ENCODE data around the gene PPP2R2C.

The PPP2R2C gene

DNA sequence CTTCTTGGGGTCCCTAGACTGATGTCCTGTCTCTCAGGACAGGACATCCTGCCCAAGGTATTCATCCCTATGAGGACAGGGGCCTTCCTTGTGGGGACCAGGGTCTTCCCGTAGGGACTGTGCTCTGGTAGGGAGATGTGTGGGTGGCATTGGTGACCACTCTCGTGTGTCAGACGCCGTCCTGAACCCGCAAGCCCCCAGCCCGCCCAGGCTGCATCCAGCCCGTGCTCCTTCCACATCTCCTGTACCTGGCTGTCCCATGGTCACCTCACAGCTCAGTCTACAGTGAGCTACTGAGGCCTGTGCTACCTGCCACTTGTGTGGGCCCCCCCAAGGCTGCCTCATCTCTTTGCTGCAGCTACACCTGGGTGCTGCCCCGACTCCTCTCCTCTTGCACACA lies 178.8 kb downstream of the PPP2R2C start:
- Histone ChIP-seq H3K36me3 (ENCODE audit: control insufficient read depth in 1 of 2, insufficient read depth in 2 of 2, low read length in 2 of 2) (peaks cover 11 to 71% of the 10 kb centered on the region in 2 donors), H3K4me1 (ENCODE audit: control insufficient read depth in 1 of 2, insufficient read depth in 2 of 2, low read length in 2 of 2) (no peaks in the 10 kb centered on the region)

DNA sequence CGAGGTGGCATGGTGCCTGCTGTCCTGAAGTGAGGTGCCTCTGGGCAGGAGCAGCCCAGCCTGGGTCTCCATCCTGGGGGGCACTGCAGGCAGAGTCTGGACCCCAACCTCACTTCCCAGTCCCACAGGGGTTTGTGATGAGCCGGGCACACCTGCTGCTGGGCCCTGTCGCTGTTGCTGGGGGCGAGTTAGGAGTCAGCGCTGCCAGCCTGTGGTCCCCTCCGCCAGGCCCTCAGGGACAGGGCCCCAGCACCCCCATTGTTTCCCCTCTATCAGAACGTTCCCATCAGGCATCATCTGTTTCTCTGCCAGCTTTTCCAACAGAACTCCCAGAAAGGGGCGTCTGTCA lies 179.3 kb downstream of the PPP2R2C start:
- Histone ChIP-seq H3K9me3 (ENCODE audit: control insufficient read depth in 1 of 2, low read length in 2 of 2) (no peaks in the 10 kb centered on the region), H3K27me3 (ENCODE audit: control insufficient read depth in 1 of 2, insufficient read depth in 2 of 2, low read length in 2 of 2) (no peaks in the 10 kb centered on the region), H3K36me3 (ENCODE audit: control insufficient read depth in 1 of 2, insufficient read depth in 2 of 2, low read length in 2 of 2) (peaks cover 11 to 76% of the 10 kb centered on the region in 2 donors), H3K4me1 (ENCODE audit: control insufficient read depth in 1 of 2, insufficient read depth in 2 of 2, low read length in 2 of 2) (no peaks in the 10 kb centered on the region), H3K27ac (ENCODE audit: low read depth, low read length) (no peak overlapping the region), H3K4me3 (ENCODE audit: low read depth in 1 of 2, low read length in 2 of 2) (no peak overlapping the region), H3K9ac (ENCODE audit: low read depth in 1 of 2, low read length in 2 of 2) (no peak overlapping the region)

More for the DNA sequence above, 178.8 kb downstream of the PPP2R2C start:
- no peak overlapping the region for H3K4me3 ChIP-seq (ENCODE audit: low read depth in 1 of 2, low read length in 2 of 2)
- H3K27ac ChIP-seq (ENCODE audit: low read depth, low read length), result no peak overlapping the region
- H3K27me3 ChIP-seq (ENCODE audit: control insufficient read depth in 1 of 2, insufficient read depth in 2 of 2, low read length in 2 of 2), result no peaks in the 10 kb centered on the region
- no peak overlapping the region for H3K9ac ChIP-seq (ENCODE audit: low read depth in 1 of 2, low read length in 2 of 2)
- H3K9me3 ChIP-seq (ENCODE audit: control insufficient read depth in 1 of 2, low read length in 2 of 2), result no peaks in the 10 kb centered on the region

DNA sequence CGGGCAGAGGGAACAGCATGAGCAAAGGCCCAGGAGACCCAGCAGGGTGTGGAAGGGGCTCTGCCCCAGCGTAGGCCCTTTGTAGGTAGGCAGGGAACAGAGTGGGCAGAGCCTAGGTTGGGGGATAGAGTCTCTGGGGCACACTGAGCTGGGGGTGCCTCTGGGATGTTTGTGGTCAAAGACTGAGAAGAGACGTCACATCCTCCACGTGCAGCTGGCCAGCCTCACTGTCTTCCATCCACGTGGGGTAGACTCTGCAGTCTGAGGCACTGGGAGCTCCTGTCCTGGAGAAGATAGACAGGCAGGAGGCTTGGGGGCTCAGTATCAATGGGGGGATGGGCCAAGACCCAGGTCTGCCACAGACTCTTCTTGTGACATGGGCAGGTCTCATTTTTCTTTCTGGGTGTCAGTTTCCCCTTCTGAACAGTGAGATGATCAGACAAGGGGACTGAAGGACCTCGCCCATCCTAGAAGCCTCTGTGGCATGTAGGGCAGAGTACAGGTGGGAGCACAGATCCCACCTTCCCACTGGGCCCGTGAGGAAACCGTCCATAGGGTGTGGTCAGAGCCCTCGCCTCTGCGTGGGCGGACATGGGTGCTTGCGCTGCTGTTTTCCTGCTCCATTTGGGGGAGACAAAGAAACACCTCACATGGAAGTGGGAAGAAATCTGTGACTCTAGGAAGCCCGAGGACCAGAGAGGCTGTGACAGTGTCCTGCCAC lies 179.9 kb downstream of the PPP2R2C start:
- Histone ChIP-seq H3K4me3 (ENCODE audit: low read depth in 1 of 2, low read length in 2 of 2) (no peak overlapping the region), H3K36me3 (ENCODE audit: control insufficient read depth in 1 of 2, insufficient read depth in 2 of 2, low read length in 2 of 2) (peaks cover 12 to 76% of the 10 kb centered on the region in 2 donors), H3K27ac (ENCODE audit: low read depth, low read length) (no peak overlapping the region), H3K9me3 (ENCODE audit: control insufficient read depth in 1 of 2, low read length in 2 of 2) (no peaks in the 10 kb centered on the region), H3K4me1 (ENCODE audit: control insufficient read depth in 1 of 2, insufficient read depth in 2 of 2, low read length in 2 of 2) (no peaks in the 10 kb centered on the region), H3K9ac (ENCODE audit: low read depth in 1 of 2, low read length in 2 of 2) (no peak overlapping the region), H3K27me3 (ENCODE audit: control insufficient read depth in 1 of 2, insufficient read depth in 2 of 2, low read length in 2 of 2) (no peaks in the 10 kb centered on the region)

DNA sequence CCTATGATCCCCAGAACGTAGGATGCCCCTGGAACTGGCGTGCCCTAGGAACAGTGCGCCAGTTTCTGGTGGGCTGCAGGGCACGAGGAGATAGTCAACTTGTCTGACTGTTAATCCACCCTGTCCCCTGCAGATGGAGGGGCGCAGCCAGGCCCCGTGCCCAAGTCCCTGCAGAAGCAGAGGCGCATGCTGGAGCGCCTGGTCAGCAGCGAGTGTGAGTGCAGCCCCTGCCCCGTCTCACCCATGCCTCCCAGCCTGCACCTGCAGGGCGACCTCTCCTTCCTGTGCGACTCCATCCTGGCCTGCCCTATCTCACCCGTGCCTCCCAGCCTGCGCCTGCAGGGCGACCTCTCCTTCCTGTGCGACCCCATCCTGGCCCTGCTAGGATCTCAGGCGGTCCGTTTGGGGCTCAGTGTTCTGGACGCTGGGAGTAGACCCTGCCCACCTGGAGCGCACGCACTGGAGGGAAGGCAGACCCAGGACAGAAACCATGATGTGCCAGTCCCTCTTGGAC lies 180.6 kb downstream of the PPP2R2C start:
- H3K27me3 ChIP-seq (ENCODE audit: control insufficient read depth in 1 of 2, insufficient read depth in 2 of 2, low read length in 2 of 2), result no peaks in the 10 kb centered on the region
- H3K9ac ChIP-seq (ENCODE audit: low read depth in 1 of 2, low read length in 2 of 2), result no peak overlapping the region
- H3K36me3 ChIP-seq (ENCODE audit: control insufficient read depth in 1 of 2, insufficient read depth in 2 of 2, low read length in 2 of 2), result peaks cover 16 to 82% of the 10 kb centered on the region in 2 donors

DNA sequence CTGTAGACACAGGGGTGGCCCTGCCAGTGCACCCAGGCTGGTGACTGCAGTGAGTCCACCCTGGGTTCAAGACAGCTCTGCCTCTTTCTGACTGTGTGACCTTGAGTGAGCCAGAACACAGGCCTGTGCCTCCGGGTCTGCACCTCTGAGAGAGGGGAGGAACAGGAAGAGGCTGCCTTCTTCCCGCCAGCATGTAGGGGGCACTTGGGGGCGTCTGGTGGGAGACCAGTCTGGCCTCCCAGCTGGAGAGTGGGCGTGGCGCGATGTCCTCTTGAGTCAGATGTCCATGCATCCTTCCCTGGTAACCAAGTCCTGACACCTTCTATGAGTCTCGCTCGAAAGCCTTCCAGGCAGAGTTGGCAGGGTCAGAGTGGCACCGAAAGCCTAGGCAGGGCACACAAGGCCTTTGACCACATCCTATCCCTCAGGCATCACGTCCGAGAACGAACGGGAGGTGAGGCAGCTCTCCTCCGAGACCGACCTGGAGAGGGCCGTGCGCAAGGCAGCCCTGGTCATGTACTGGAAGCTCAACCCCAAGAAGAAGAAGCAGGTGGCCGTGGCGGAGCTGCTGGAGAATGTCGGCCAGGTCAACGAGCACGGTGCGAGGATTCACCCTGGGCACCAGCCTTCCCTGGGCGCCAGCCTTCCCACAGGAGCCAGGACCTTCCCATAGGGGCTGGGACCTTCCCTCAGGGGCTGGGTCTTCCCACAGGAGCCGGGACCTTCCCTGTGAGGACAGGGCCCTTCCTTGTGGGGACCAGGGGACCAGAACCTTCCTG lies 181.5 kb downstream of the PPP2R2C start:
- no peak overlapping the region for H3K27ac ChIP-seq (ENCODE audit: low read depth, low read length)
- no peak overlapping the region for H3K9ac ChIP-seq (ENCODE audit: low read depth in 1 of 2, low read length in 2 of 2)
- H3K9me3 ChIP-seq (ENCODE audit: control insufficient read depth in 1 of 2, low read length in 2 of 2), result no peaks in the 10 kb centered on the region
- no peak overlapping the region for H3K4me3 ChIP-seq (ENCODE audit: low read depth in 1 of 2, low read length in 2 of 2)
- no peaks in the 10 kb centered on the region for H3K4me1 ChIP-seq (ENCODE audit: control insufficient read depth in 1 of 2, insufficient read depth in 2 of 2, low read length in 2 of 2)
- H3K27me3 ChIP-seq (ENCODE audit: control insufficient read depth in 1 of 2, insufficient read depth in 2 of 2, low read length in 2 of 2), result no peaks in the 10 kb centered on the region
- peaks cover 16 to 81% of the 10 kb centered on the region in 2 donors for H3K36me3 ChIP-seq (ENCODE audit: control insufficient read depth in 1 of 2, insufficient read depth in 2 of 2, low read length in 2 of 2)

More for the DNA sequence above, 180.6 kb downstream of the PPP2R2C start:
- H3K27ac ChIP-seq (ENCODE audit: low read depth, low read length), result no peak overlapping the region
- no peaks in the 10 kb centered on the region for H3K9me3 ChIP-seq (ENCODE audit: control insufficient read depth in 1 of 2, low read length in 2 of 2)
- H3K4me1 ChIP-seq (ENCODE audit: control insufficient read depth in 1 of 2, insufficient read depth in 2 of 2, low read length in 2 of 2), result no peaks in the 10 kb centered on the region
- no peak overlapping the region for H3K4me3 ChIP-seq (ENCODE audit: low read depth in 1 of 2, low read length in 2 of 2)

DNA sequence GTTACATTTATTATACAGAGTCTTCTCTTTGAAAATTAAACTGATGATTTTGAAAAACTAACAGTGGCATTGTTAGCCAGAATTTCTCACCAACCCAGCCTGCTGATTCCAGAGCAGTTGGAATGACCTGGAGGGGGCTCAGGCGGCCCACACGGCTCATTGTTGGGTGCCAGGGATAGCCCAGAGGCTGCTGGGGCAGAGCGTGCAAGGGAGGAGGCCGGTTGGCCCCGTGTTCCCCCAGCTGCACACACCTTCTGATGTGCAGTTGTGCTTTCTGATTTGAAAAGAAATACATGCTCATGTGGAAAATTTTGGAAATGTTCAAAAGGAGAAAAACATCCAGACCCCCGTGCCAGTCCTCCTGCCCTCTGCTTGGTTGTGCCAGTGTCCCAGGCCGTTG lies 182.2 kb downstream of the PPP2R2C start:
- Histone ChIP-seq H3K4me1 (ENCODE audit: control insufficient read depth in 1 of 2, insufficient read depth in 2 of 2, low read length in 2 of 2) (no peaks in the 10 kb centered on the region), H3K36me3 (ENCODE audit: control insufficient read depth in 1 of 2, insufficient read depth in 2 of 2, low read length in 2 of 2) (peaks cover 13 to 78% of the 10 kb centered on the region in 2 donors), H3K9me3 (ENCODE audit: control insufficient read depth in 1 of 2, low read length in 2 of 2) (no peaks in the 10 kb centered on the region), H3K9ac (ENCODE audit: low read depth in 1 of 2, low read length in 2 of 2) (no peak overlapping the region), H3K4me3 (ENCODE audit: low read depth in 1 of 2, low read length in 2 of 2) (no peak overlapping the region), H3K27ac (ENCODE audit: low read depth, low read length) (no peak overlapping the region), H3K27me3 (ENCODE audit: control insufficient read depth in 1 of 2, insufficient read depth in 2 of 2, low read length in 2 of 2) (no peaks in the 10 kb centered on the region)

DNA sequence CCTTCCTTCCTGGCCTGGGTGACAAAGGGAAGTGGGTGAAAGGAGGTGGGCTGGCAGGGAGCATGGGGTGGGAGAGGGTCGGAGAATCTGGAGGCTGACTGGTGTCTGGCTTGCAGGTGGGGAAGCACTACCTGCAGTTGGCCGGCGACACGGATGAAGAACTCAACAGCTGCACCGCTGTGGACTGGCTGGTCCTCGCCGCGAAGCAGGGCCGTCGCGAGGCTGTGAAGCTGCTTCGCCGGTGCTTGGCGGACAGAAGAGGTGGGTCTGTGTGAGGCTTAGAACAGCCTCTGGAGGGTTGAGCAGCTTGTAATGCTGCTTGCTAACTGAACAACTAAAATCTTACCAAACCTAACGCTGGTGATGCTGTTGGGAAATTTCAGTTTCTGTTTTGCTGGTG lies 183.5 kb downstream of the PPP2R2C start:
- Histone ChIP-seq H3K4me3 (ENCODE audit: low read depth in 1 of 2, low read length in 2 of 2) (no peak overlapping the region), H3K4me1 (ENCODE audit: control insufficient read depth in 1 of 2, insufficient read depth in 2 of 2, low read length in 2 of 2) (no peaks in the 10 kb centered on the region), H3K27me3 (ENCODE audit: control insufficient read depth in 1 of 2, insufficient read depth in 2 of 2, low read length in 2 of 2) (no peaks in the 10 kb centered on the region), H3K36me3 (ENCODE audit: control insufficient read depth in 1 of 2, insufficient read depth in 2 of 2, low read length in 2 of 2) (peaks cover 13 to 66% of the 10 kb centered on the region in 2 donors), H3K9me3 (ENCODE audit: control insufficient read depth in 1 of 2, low read length in 2 of 2) (no peaks in the 10 kb centered on the region), H3K27ac (ENCODE audit: low read depth, low read length) (no peak overlapping the region), H3K9ac (ENCODE audit: low read depth in 1 of 2, low read length in 2 of 2) (no peak overlapping the region)

DNA sequence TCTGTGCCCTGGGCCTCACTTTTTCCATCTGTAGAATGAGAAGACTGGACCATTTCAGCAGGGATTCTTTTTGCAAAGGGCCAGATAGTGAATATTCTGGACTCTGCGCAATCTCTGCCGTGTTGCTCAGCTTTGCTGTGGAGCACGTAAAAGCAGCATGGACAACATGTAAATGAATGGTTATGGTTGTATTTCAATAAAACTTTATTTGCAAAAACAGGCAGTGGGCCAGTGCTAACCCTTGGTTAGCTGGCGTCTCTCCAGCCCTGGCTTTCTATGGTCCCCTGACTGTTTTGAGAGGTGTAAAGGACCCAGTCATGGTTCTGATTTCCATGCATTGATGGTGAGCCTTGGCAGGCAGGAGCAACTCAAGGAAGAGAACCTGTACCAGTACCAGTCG lies 184.1 kb downstream of the PPP2R2C start:
- H3K9ac ChIP-seq (ENCODE audit: low read depth in 1 of 2, low read length in 2 of 2), result no peak overlapping the region
- no peaks in the 10 kb centered on the region for H3K4me1 ChIP-seq (ENCODE audit: control insufficient read depth in 1 of 2, insufficient read depth in 2 of 2, low read length in 2 of 2)
- H3K27me3 ChIP-seq (ENCODE audit: control insufficient read depth in 1 of 2, insufficient read depth in 2 of 2, low read length in 2 of 2), result no peaks in the 10 kb centered on the region
- no peak overlapping the region for H3K4me3 ChIP-seq (ENCODE audit: low read depth in 1 of 2, low read length in 2 of 2)
- peaks cover 13 to 64% of the 10 kb centered on the region in 2 donors for H3K36me3 ChIP-seq (ENCODE audit: control insufficient read depth in 1 of 2, insufficient read depth in 2 of 2, low read length in 2 of 2)
- H3K27ac ChIP-seq (ENCODE audit: low read depth, low read length), result no peak overlapping the region
- no peaks in the 10 kb centered on the region for H3K9me3 ChIP-seq (ENCODE audit: control insufficient read depth in 1 of 2, low read length in 2 of 2)

DNA sequence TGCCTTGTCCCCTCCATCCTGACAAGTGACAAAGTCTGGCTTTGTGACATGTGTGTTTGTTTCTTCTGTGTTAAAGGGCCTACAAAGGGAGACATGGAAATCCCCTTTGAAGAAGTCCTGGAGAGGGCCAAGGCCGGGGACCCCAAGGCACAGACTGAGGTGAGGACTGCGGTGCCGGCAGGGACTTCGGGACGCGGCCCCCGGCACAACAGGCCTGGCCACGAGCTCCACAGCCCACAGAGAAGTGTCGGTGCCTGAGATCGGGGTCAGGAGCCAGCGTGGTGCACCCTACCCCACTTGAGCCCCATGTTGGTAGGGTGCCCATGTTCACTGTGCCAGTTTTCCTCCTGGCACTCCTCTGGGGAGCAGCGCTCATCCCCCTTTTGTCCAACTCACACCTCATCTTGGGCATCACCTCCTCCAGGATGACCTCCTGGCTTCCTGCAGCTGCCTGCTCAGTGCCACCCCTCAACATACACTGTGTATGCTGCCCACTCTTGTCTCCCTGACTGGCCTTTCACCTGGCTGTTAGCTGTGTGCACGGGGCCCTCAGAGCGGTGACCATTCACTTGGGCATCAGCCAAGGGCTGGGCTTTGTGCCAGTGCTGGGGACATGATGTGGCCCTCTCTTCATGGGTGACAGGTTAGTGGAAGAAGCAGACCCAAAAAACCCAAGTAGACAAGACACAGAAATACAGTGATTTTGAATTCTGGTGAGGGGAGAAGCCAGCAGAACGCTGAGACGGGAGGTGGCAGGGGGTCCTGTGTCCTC lies 185.2 kb downstream of the PPP2R2C start:
- H3K4me1 ChIP-seq (ENCODE audit: control insufficient read depth in 1 of 2, insufficient read depth in 2 of 2, low read length in 2 of 2), result peaks cover 0 to 7% of the 10 kb centered on the region in 2 donors
- H3K9me3 ChIP-seq (ENCODE audit: control insufficient read depth in 1 of 2, low read length in 2 of 2), result no peaks in the 10 kb centered on the region
- no peak overlapping the region for H3K4me3 ChIP-seq (ENCODE audit: low read depth in 1 of 2, low read length in 2 of 2)
- H3K27ac ChIP-seq (ENCODE audit: low read depth, low read length), result no peak overlapping the region
- H3K27me3 ChIP-seq (ENCODE audit: control insufficient read depth in 1 of 2, insufficient read depth in 2 of 2, low read length in 2 of 2), result no peaks in the 10 kb centered on the region
- H3K9ac ChIP-seq (ENCODE audit: low read depth in 1 of 2, low read length in 2 of 2), result no peak overlapping the region
- peaks cover 13 to 65% of the 10 kb centered on the region in 2 donors for H3K36me3 ChIP-seq (ENCODE audit: control insufficient read depth in 1 of 2, insufficient read depth in 2 of 2, low read length in 2 of 2)

DNA sequence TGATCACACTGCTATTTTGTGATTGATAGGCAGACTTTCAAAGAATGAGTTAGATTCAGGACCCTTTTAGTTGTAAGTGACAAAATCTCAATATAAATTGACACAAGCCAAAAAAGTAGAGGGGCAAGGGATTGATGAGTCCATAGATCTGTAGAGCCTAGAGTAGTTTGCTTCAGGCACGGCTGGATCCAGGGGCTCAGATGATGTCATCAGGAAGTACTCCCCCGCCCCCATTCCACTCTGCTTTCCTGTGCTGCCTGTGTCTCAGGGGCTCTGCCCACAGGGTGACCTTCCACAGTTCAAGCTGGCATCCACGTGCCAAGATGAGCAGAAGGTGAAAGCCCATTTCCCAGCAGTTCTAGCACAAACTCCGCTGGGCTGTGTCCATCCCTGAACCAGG lies 189.1 kb downstream of the PPP2R2C start:
- no peaks in the 10 kb centered on the region for H3K9me3 ChIP-seq (ENCODE audit: control insufficient read depth in 1 of 2, low read length in 2 of 2)
- peaks cover 23 to 46% of the 10 kb centered on the region in 2 donors for H3K4me1 ChIP-seq (ENCODE audit: control insufficient read depth in 1 of 2, insufficient read depth in 2 of 2, low read length in 2 of 2)
- no peak overlapping the region for H3K27ac ChIP-seq (ENCODE audit: low read depth, low read length)
- no peak overlapping the region for H3K4me3 ChIP-seq (ENCODE audit: low read depth in 1 of 2, low read length in 2 of 2)
- no peak overlapping the region for H3K9ac ChIP-seq (ENCODE audit: low read depth in 1 of 2, low read length in 2 of 2)
- H3K27me3 ChIP-seq (ENCODE audit: control insufficient read depth in 1 of 2, insufficient read depth in 2 of 2, low read length in 2 of 2), result no peaks in the 10 kb centered on the region
- H3K36me3 ChIP-seq (ENCODE audit: control insufficient read depth in 1 of 2, insufficient read depth in 2 of 2, low read length in 2 of 2), result peaks cover 5 to 38% of the 10 kb centered on the region in 2 donors
